ENCODE results near the gene FRA10AC1.

The FRA10AC1 gene

DNA sequence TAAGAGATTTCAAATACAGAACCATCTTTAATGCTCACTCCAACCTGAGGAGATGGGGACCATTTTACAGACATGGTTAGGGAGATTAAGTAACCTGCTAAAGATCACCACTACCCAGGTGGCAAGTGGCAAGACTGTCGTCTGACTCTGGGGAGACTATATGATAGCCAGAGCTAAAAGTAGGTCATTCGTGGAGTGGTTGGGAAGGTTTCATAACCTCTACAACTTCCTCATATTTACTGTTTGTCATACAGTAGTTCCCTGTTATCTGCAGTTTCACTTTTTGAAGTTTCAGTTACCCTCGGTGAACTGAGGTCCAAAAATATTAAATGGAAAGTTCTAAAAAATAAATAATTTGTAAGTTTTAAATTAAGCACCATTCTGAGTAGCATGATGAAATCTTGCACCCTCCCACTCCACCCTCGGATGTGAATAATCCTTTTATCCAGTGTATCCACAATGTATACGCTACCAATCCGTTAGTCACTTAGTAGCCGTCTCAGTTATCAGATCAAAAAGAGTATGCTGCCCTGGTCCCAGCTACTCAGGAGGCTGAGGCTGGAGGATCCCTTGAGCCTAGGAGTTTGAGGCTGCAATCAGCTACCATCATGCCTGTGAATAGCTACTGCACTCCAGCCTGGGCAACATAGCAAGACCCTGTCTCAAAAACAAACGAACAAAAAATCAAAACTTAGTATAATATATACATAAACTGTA, 40.4 kb upstream of the FRA10AC1 start:
- Histone ChIP-seq H3K36me3 (ENCODE audit: insufficient read depth, insufficient read length, low read length) (no peaks in the 10 kb centered on the region), H3K4me1 (ENCODE audit: insufficient read depth, insufficient read length) (peaks cover 2% of the 10 kb centered on the region), H3K4me3 (ENCODE audit: insufficient read length, low read depth) (no peak overlapping the region), H3K9ac (ENCODE audit: insufficient read length, low read depth) (no peak overlapping the region), H3K27me3 (ENCODE audit: insufficient read depth, insufficient read length) (no peaks in the 10 kb centered on the region), H3K9me3 (ENCODE audit: insufficient read depth, low read length) (no peaks in the 10 kb centered on the region)
- no peak for DNase-seq (ENCODE audit: low read depth, low spot score)
- TF ChIP-seq SUZ12 (IDR thresholded peaks at IDR 0.05; ENCODE audit: extremely low read depth, insufficient read depth, insufficient read length) (no peak), YY1 (IDR thresholded peaks at IDR 0.05; ENCODE audit: insufficient read depth, insufficient read length) (no peak), ZNF274 (IDR thresholded peaks at IDR 0.05; ENCODE audit: low read depth, low read length) (no peak)

GRCh38 chr10:93741367-93741766, 39.0 kb upstream of the FRA10AC1 start:
- TF ChIP-seq YY1 (IDR thresholded peaks at IDR 0.05; ENCODE audit: insufficient read depth, insufficient read length) = no peak
- TF ChIP-seq ZNF274 (IDR thresholded peaks at IDR 0.05; ENCODE audit: low read depth, low read length) = no peak
- TF ChIP-seq SUZ12 (IDR thresholded peaks at IDR 0.05; ENCODE audit: extremely low read depth, insufficient read depth, insufficient read length) = no peak
- Histone ChIP-seq H3K9me3 (ENCODE audit: insufficient read depth, low read length) (no peaks in the 10 kb centered on the region), H3K9ac (ENCODE audit: insufficient read length, low read depth) (no peak overlapping the region), H3K4me3 (ENCODE audit: insufficient read length, low read depth) (no peak overlapping the region), H3K27me3 (ENCODE audit: insufficient read depth, insufficient read length) (no peaks in the 10 kb centered on the region), H3K36me3 (ENCODE audit: insufficient read depth, insufficient read length, low read length) (no peaks in the 10 kb centered on the region), H3K4me1 (ENCODE audit: insufficient read depth, insufficient read length) (peaks cover 2% of the 10 kb centered on the region)
- DNase-seq (ENCODE audit: low read depth, low spot score) = no peak

DNA sequence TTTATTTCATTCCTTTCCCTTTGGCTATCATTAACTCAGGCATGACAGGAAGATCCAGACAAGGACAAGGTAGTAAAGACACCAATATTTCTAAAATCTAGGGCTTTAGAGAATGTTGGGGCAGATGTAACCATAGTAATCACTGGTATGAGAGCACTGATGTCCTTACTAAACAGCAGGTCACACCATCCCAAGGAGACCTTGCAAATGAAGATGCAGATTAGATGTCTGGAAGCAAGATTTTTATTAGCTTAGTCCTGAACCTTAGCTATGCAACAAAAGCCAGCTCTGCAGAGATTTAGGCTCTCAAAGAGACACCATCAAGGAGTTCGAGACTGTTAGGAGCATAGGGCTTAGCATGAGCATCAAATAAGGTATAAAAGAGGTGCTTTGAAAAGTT, 23.6 kb upstream of the FRA10AC1 start:
- H3K36me3 ChIP-seq (ENCODE audit: insufficient read depth, insufficient read length, low read length) = no peaks in the 10 kb centered on the region
- H3K4me1 ChIP-seq (ENCODE audit: insufficient read depth, insufficient read length) = no peaks in the 10 kb centered on the region
- TF ChIP-seq SUZ12 (IDR thresholded peaks at IDR 0.05; ENCODE audit: extremely low read depth, insufficient read depth, insufficient read length) = no peak
- no peak for TF ChIP-seq YY1 (IDR thresholded peaks at IDR 0.05; ENCODE audit: insufficient read depth, insufficient read length)
- no peak for TF ChIP-seq ZNF274 (IDR thresholded peaks at IDR 0.05; ENCODE audit: low read depth, low read length)
- DNase-seq (ENCODE audit: low read depth, low spot score) = no peak
- no peak overlapping the region for H3K9ac ChIP-seq (ENCODE audit: insufficient read length, low read depth)
- H3K9me3 ChIP-seq (ENCODE audit: insufficient read depth, low read length) = no peaks in the 10 kb centered on the region
- no peak overlapping the region for H3K4me3 ChIP-seq (ENCODE audit: insufficient read length, low read depth)
- no peaks in the 10 kb centered on the region for H3K27me3 ChIP-seq (ENCODE audit: insufficient read depth, insufficient read length)

DNA sequence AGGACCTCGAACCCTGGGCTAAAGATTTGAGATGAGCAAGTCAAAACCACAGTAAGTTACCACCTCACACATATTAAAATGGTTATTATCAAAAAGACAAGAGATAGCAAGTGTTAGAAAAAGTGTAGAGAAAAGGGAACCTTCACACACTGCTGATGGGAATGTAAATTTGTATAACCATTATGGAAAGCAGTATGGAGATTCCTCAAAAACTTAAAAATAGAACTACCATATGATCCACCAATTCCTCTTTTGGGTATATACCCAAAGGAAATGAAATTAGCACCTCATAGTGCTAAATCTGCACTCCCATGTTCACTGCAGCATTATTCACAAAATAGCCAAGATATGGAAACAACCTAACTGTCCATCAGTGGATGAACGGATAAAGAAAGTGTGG, 20.8 kb upstream of the FRA10AC1 start:
- H3K36me3 ChIP-seq (ENCODE audit: insufficient read depth, insufficient read length, low read length) = no peaks in the 10 kb centered on the region
- no peak overlapping the region for H3K4me3 ChIP-seq (ENCODE audit: insufficient read length, low read depth)
- H3K9me3 ChIP-seq (ENCODE audit: insufficient read depth, low read length) = no peaks in the 10 kb centered on the region
- TF ChIP-seq YY1 (IDR thresholded peaks at IDR 0.05; ENCODE audit: insufficient read depth, insufficient read length) (no peak), SUZ12 (IDR thresholded peaks at IDR 0.05; ENCODE audit: extremely low read depth, insufficient read depth, insufficient read length) (no peak), ZNF274 (IDR thresholded peaks at IDR 0.05; ENCODE audit: low read depth, low read length) (no peak)
- DNase-seq (ENCODE audit: low read depth, low spot score) = no peak
- no peak overlapping the region for H3K9ac ChIP-seq (ENCODE audit: insufficient read length, low read depth)
- no peaks in the 10 kb centered on the region for H3K27me3 ChIP-seq (ENCODE audit: insufficient read depth, insufficient read length)
- no peaks in the 10 kb centered on the region for H3K4me1 ChIP-seq (ENCODE audit: insufficient read depth, insufficient read length)

GRCh38 chr10:93722550-93722949, 20.2 kb upstream of the FRA10AC1 start:
- no peak overlapping the region for H3K9ac ChIP-seq (ENCODE audit: insufficient read length, low read depth)
- DNase-seq (ENCODE audit: low read depth, low spot score) = no peak
- H3K9me3 ChIP-seq (ENCODE audit: insufficient read depth, low read length) = no peaks in the 10 kb centered on the region
- H3K27me3 ChIP-seq (ENCODE audit: insufficient read depth, insufficient read length) = no peaks in the 10 kb centered on the region
- H3K4me1 ChIP-seq (ENCODE audit: insufficient read depth, insufficient read length) = no peaks in the 10 kb centered on the region
- TF ChIP-seq ZNF274 (IDR thresholded peaks at IDR 0.05; ENCODE audit: low read depth, low read length) = no peak
- TF ChIP-seq SUZ12 (IDR thresholded peaks at IDR 0.05; ENCODE audit: extremely low read depth, insufficient read depth, insufficient read length) = no peak
- no peak for TF ChIP-seq YY1 (IDR thresholded peaks at IDR 0.05; ENCODE audit: insufficient read depth, insufficient read length)
- H3K36me3 ChIP-seq (ENCODE audit: insufficient read depth, insufficient read length, low read length) = no peaks in the 10 kb centered on the region
- no peak overlapping the region for H3K4me3 ChIP-seq (ENCODE audit: insufficient read length, low read depth)

GRCh38 chr10:93719901-93720300, 17.5 kb upstream of the FRA10AC1 start:
- Histone ChIP-seq H3K9me3 (ENCODE audit: insufficient read depth, low read length) (no peaks in the 10 kb centered on the region), H3K27me3 (ENCODE audit: insufficient read depth, insufficient read length) (no peaks in the 10 kb centered on the region), H3K9ac (ENCODE audit: insufficient read length, low read depth) (no peak overlapping the region), H3K4me1 (ENCODE audit: insufficient read depth, insufficient read length) (no peaks in the 10 kb centered on the region), H3K4me3 (ENCODE audit: insufficient read length, low read depth) (no peak overlapping the region), H3K36me3 (ENCODE audit: insufficient read depth, insufficient read length, low read length) (no peaks in the 10 kb centered on the region)
- no peak for DNase-seq (ENCODE audit: low read depth, low spot score)
- TF ChIP-seq SUZ12 (IDR thresholded peaks at IDR 0.05; ENCODE audit: extremely low read depth, insufficient read depth, insufficient read length) (no peak), ZNF274 (IDR thresholded peaks at IDR 0.05; ENCODE audit: low read depth, low read length) (no peak), YY1 (IDR thresholded peaks at IDR 0.05; ENCODE audit: insufficient read depth, insufficient read length) (no peak)

- DNase-seq (ENCODE audit: low read depth, low spot score) = no peak
- H3K27me3 ChIP-seq (ENCODE audit: insufficient read depth, insufficient read length) = no peaks in the 10 kb centered on the region
- H3K36me3 ChIP-seq (ENCODE audit: insufficient read depth, insufficient read length, low read length) = no peaks in the 10 kb centered on the region
Observed at GRCh38 chr10:93718937-93719725, 16.7 kb upstream of the FRA10AC1 start.

More at GRCh38 chr10:93718937-93719725, 16.7 kb upstream of the FRA10AC1 start:
- H3K9me3 ChIP-seq (ENCODE audit: insufficient read depth, low read length) = no peaks in the 10 kb centered on the region
- H3K4me3 ChIP-seq (ENCODE audit: insufficient read length, low read depth) = no peak overlapping the region
- no peak overlapping the region for H3K9ac ChIP-seq (ENCODE audit: insufficient read length, low read depth)
- no peak for TF ChIP-seq YY1 (IDR thresholded peaks at IDR 0.05; ENCODE audit: insufficient read depth, insufficient read length)
- TF ChIP-seq SUZ12 (IDR thresholded peaks at IDR 0.05; ENCODE audit: extremely low read depth, insufficient read depth, insufficient read length) = no peak
- no peak for TF ChIP-seq ZNF274 (IDR thresholded peaks at IDR 0.05; ENCODE audit: low read depth, low read length)
- H3K4me1 ChIP-seq (ENCODE audit: insufficient read depth, insufficient read length) = no peaks in the 10 kb centered on the region

All from NT2/D1 (cell line).